Stimulated activated CD8-positive, alpha-beta memory T cell treated with anti-CD3 and anti-CD28 coated beads, Interleukin-2, amount 100 ng/mL, for 1 hour (primary cell): ENCODE results near the gene MICAL1.

Experiments used
- DNase-seq, 2 donors: peaks; one replicate each; pipeline ENCODE4 v3.0.0-alpha.2; 2020; ENCODE audit warnings: low read depth in 2 of 2

Gene MICAL1

DNA sequence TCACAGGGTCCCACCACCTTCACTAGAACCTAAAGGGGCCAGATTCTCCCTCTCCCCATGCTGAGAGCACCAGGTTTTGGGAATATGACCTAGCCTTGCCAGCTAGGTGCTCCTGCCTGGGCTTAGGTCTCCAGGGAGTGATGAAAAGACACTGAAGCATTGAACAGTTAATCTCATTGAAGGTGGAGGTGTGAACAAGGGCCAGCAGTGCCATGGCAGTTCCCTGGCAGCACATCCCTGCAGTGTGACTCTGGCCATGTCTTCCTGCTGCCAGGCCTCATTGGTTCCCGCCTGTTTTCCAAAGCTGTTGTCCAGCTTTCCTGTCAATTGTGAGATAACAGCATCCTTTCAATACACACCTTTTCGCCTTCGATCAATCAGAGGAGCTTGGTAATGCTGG lies 26.1 kb downstream of the MICAL1 start:
- no peak for DNase-seq

DNA sequence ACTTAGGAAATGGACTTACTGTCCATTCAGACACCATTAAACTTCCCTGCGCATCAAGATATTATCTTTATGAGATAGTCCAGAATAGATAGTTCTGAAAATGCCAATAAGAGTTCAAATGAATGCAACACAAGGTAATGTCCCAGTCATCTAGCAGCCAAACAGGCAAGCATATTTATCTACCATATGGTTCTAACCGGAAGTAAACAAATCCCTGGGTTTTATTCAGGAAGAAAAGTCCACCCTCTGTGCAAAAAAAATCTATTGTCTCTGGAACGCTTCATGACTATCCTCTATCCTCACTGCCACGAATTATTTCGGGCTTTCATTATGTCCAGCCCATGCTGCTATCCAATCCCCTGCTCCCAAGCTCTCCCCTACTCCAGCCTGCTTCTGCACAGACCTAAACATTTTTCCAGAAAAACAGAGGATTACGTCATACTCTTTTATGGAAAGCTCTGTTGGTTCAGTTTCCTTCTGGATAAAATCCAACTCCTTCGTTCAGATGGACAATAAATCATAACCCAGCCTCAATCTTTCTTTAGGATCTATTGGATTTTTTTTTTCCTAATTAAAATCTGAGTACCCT lies 26.6 kb downstream of the MICAL1 start:
- DNase-seq = no peak

DNA sequence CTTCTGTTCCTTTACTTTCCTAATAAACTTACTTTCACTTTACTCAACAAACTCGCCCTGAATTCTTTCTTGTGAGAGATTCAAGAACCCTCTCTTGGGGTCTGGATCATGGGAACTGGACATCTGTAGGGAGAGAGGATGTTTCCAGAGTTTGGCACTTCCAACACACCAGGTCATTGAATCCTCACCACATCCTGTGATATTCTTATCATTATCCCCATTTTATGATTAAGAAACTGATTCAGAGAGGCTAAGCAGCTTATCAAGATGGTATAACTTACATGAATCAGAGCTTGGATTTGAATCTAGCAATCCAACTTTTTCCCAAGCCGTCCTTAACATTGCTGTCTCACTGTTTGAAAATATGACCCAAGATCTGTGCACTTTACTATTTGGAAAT lies 30.6 kb downstream of the MICAL1 start:
- DNase-seq = no peak

DNA sequence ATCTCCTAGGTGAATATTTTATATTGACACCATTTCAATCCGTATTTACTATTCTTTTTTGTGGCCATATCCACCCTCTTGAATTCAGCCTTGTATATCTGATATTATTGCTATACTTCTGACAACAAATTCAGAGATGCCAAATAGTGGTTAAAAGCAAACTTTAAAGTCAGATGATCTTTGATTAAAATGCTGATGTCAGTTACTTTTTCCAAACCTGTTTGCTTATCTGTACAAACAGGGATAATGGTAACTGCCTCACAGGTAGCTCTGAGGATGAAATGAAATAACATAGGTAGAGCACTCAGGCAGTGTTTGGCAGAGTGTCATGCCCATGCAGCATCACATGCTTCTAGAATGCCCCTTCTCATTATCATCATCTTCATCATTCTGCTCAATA lies 34.4 kb downstream of the MICAL1 start:
- DNase-seq = no peak

DNA sequence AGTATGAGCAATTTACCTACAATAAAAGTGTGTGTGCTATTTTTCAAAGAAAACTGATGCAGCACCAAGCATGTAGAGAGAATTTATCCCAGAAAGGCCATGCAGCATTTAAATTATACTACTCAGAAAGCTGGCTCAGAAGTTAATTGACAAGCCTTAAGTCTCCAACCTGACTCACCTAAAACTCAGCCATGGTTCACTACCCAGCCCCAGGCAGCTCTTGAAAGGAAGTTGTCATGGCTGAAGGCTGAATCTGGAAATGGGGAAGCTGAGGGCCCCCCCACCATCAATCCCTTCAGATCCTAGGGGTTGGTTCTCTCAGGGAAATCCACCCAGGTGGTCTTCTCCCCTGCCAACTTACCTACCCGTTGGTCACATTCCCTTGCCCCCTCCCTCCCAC lies 34.8 kb downstream of the MICAL1 start:
- no peak for DNase-seq

DNA sequence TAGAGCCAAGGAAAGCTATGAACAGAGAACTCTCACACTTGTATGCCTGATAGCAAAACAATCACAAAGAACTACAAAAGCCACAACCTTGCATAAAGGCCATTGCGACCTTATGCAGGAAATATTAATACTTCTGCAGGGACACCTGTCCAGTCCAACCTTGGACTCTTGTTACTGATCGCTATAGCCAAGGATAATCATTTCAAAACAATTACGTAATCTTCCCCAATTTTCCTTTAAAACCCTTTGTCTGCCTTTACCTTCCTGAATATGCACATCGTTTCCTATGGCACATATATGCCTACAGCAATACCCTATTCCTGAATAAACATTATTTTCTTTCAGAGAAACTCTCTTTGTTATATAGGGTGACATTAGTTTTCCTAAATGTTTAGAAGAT lies 37.9 kb downstream of the MICAL1 start:
- DNase-seq = no peak

DNA sequence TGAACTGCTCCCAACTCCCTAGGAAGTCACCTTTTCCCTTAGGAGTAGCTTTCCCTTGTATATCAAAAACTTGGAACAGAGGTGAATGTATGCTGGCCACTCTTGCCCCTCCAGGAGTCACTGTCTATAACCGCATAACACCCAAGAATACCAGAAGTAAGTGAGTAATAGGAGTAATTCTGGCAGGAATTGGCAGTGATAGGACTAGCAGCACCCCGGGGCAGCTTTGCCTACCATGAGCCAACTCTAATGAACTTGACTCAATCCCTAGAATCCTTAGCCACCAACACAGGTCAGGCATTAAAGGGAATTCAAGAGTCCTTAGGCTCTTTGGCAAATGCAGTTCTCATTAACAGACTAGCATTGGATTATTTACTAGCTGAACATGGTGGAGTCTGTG lies 44.5 kb downstream of the MICAL1 start:
- no peak for DNase-seq

DNA sequence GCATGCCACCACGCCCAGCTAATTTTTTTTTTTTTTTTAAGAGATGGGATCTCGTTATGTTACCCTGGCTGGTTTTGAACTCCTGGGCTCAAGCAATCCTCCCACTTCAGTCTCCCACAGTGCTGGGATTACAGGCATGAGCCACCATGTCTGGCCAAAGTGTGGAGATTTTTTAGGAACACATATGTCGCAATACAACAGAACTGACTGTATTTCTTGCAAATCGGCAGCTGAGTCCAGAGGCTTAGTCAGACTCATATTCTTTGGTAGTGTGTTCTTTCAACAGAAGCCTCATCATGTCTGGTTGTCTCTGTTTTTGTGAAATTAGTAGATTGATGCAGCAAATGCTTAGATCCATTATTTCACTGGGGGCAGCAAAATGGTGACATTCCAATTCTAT lies 49.4 kb downstream of the MICAL1 start:
- DNase-seq = no peak

DNA sequence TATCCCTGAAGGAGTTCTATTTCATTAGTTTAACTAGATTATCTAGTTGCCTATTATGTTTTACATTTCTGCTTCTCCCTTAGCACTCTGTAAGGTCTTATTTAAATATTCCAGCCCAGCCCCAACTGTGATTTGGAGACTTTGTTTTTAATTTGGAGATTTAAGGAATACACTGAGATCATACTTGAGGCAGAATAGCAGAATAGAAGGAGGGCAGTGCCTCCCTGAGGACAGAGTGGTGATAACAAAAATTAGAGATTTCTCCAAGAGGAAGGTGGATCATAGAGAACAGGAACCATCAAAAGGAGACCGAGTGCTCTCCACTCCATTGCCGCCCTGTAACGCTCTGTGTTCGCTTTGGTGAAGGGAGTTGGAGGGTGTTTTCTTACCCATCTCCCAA lies 58.6 kb downstream of the MICAL1 start:
- no peak for DNase-seq

DNA sequence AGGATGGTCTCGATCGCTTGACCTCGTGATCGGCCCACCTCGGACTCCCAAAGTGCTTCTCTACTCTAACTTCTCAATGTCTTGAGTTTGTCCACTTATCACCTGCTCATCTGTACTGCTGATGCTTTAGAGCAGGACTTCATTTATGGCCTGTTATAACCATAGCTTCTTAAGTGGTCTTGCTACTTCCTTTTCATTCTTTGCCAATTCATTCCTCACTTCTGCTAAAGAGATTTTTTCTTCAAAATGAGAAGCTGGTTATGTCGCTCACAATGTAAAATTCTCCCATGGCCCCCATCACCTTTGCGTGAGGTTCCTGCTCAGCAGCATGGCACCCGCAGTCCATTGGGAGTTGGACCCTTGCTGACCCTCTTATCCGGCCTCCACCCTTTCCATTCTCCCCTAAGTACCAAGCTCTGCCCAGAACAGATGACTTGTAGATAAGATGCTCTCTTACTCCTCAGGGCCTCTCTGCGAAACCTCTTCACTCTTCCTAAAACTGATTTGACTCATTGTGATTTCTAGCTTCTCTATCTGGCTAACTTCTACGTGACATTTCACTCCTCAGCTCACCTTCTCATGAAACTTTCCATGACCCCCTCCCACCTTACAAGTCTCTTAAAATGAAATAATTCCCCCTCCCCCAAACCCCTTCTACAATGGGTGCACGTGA lies 59.4 kb downstream of the MICAL1 start:
- no peak for DNase-seq
